HUES6 (cell line): ENCODE data around the gene SPG21.

Experiments
- H3K27ac ChIP-seq: 2 replicates; pipeline ENCODE4 v1.7.0; 2013; ENCODE audit warnings: low read depth, mild to moderate bottlenecking, low read length, inconsistent platforms
- H3K27me3 ChIP-seq: 2 replicates; pipeline ENCODE4 v1.6.1; 2013; ENCODE audit warnings: low read length; ENCODE audit not compliant: control insufficient read depth, insufficient read depth
- H3K36me3 ChIP-seq: 2 replicates; pipeline ENCODE4 v1.6.1; 2013; ENCODE audit warnings: low read length; ENCODE audit not compliant: control insufficient read depth, insufficient read depth
- H3K4me1 ChIP-seq: 2 replicates; pipeline ENCODE4 v1.6.1; 2013; ENCODE audit warnings: low read length; ENCODE audit not compliant: control insufficient read depth, insufficient read depth
- H3K4me3 ChIP-seq: 2 replicates; pipeline ENCODE4 v1.5.1; 2013; ENCODE audit warnings: low read depth, low read length
- H3K9ac ChIP-seq: one replicate; pipeline ENCODE4 v1.6.1; 2013; ENCODE audit warnings: mild to moderate bottlenecking, low read length
- H3K9me3 ChIP-seq: 2 replicates; pipeline ENCODE4 v1.6.1; 2013; ENCODE audit warnings: low read depth, low read length; ENCODE audit not compliant: control insufficient read depth, insufficient read depth

The SPG21 gene

GRCh38 chr15:64938192-64938591 lies 51.5 kb downstream of the SPG21 start:
- no peaks in the 10 kb centered on the region for H3K27me3 ChIP-seq
- H3K4me1 ChIP-seq = no peaks in the 10 kb centered on the region
- H3K9me3 ChIP-seq = no peaks in the 10 kb centered on the region
- H3K9ac ChIP-seq = no peak overlapping the region
- no peak overlapping the region for H3K27ac ChIP-seq
- H3K4me3 ChIP-seq = no peak overlapping the region
- 0 out of 2 replicates have a peak, but pooled peaks cover 3% of the 10 kb centered on the region for H3K36me3 ChIP-seq

GRCh38 chr15:64934023-64934422 lies 55.7 kb downstream of the SPG21 start:
- Histone ChIP-seq H3K36me3 (0 out of 2 replicates have a peak, but pooled peaks cover 3% of the 10 kb centered on the region), H3K9me3 (no peaks in the 10 kb centered on the region), H3K4me1 (no peaks in the 10 kb centered on the region), H3K4me3 (no peak overlapping the region), H3K27me3 (no peaks in the 10 kb centered on the region), H3K9ac (no peak overlapping the region), H3K27ac (no peak overlapping the region)

GRCh38 chr15:64931381-64931780 lies 58.3 kb downstream of the SPG21 start:
- no peaks in the 10 kb centered on the region for H3K4me1 ChIP-seq
- no peak overlapping the region for H3K4me3 ChIP-seq
- H3K36me3 ChIP-seq = 0 out of 2 replicates have a peak, but pooled peaks cover 3% of the 10 kb centered on the region
- H3K9ac ChIP-seq = no peak overlapping the region
- H3K27me3 ChIP-seq = no peaks in the 10 kb centered on the region
- H3K9me3 ChIP-seq = no peaks in the 10 kb centered on the region
- H3K27ac ChIP-seq = no peak overlapping the region

GRCh38 chr15:64930778-64931371 lies 58.8 kb downstream of the SPG21 start:
- H3K9me3 ChIP-seq = no peaks in the 10 kb centered on the region
- no peak overlapping the region for H3K27ac ChIP-seq
- H3K4me3 ChIP-seq = no peak overlapping the region
- 0 out of 2 replicates have a peak, but pooled peaks cover 3% of the 10 kb centered on the region for H3K36me3 ChIP-seq
- H3K4me1 ChIP-seq = no peaks in the 10 kb centered on the region
- H3K27me3 ChIP-seq = no peaks in the 10 kb centered on the region
- no peak overlapping the region for H3K9ac ChIP-seq

- Histone ChIP-seq H3K27me3 (no peaks in the 10 kb centered on the region), H3K9ac (no peak overlapping the region), H3K9me3 (no peaks in the 10 kb centered on the region), H3K36me3 (0 out of 2 replicates have a peak, but pooled peaks cover 3% of the 10 kb centered on the region), H3K4me1 (no peaks in the 10 kb centered on the region; the same call in 1 of the 2 replicates), H3K4me3 (no peak overlapping the region), H3K27ac (no peak overlapping the region)
Measured at GRCh38 chr15:64930019-64930652, 59.6 kb downstream of the SPG21 start.

- no peak overlapping the region for H3K27ac ChIP-seq
- no peak overlapping the region for H3K4me3 ChIP-seq
Measured at GRCh38 chr15:64928626-64929220, 61.0 kb downstream of the SPG21 start.

GRCh38 chr15:64926661-64927060 lies 63.1 kb downstream of the SPG21 start:
- H3K27ac ChIP-seq = no peak overlapping the region
- H3K4me1 ChIP-seq = no peaks in the 10 kb centered on the region; the same call in 1 of the 2 replicates
- no peak overlapping the region for H3K9ac ChIP-seq

More at GRCh38 chr15:64928626-64929220, 61.0 kb downstream of the SPG21 start:
- Histone ChIP-seq H3K9ac (no peak overlapping the region), H3K4me1 (no peaks in the 10 kb centered on the region; the same call in 1 of the 2 replicates), H3K27me3 (no peaks in the 10 kb centered on the region), H3K9me3 (no peaks in the 10 kb centered on the region), H3K36me3 (no peaks in the 10 kb centered on the region)

GRCh38 chr15:64925335-64926330 lies 64.1 kb downstream of the SPG21 start:
- Histone ChIP-seq H3K36me3 (no peaks in the 10 kb centered on the region), H3K9me3 (0 out of 2 replicates have a peak, but pooled peaks cover 3% of the 10 kb centered on the region), H3K27me3 (no peaks in the 10 kb centered on the region), H3K9ac (no peak overlapping the region), H3K27ac (no peak overlapping the region), H3K4me1 (no peaks in the 10 kb centered on the region; the same call in 1 of the 2 replicates), H3K4me3 (no peak overlapping the region)

More at GRCh38 chr15:64926661-64927060, 63.1 kb downstream of the SPG21 start:
- Histone ChIP-seq H3K27me3 (no peaks in the 10 kb centered on the region), H3K36me3 (no peaks in the 10 kb centered on the region), H3K4me3 (no peak overlapping the region), H3K9me3 (0 out of 2 replicates have a peak, but pooled peaks cover 3% of the 10 kb centered on the region)

- Histone ChIP-seq H3K9me3 (0 out of 2 replicates have a peak, but pooled peaks cover 3% of the 10 kb centered on the region), H3K27me3 (no peaks in the 10 kb centered on the region), H3K9ac (no peak overlapping the region), H3K36me3 (no peaks in the 10 kb centered on the region), H3K4me3 (no peak overlapping the region), H3K4me1 (no peaks in the 10 kb centered on the region; the same call in 1 of the 2 replicates), H3K27ac (no peak overlapping the region)
Measured at GRCh38 chr15:64923546-64923945, 66.2 kb downstream of the SPG21 start.

- Histone ChIP-seq H3K4me1 (peaks cover 2% of the 10 kb centered on the region; the same call in 1 of the 2 replicates), H3K36me3 (no peaks in the 10 kb centered on the region), H3K27me3 (no peaks in the 10 kb centered on the region), H3K27ac (no peak overlapping the region), H3K9me3 (0 out of 2 replicates have a peak, but pooled peaks cover 3% of the 10 kb centered on the region), H3K4me3 (no peak overlapping the region), H3K9ac (no peak overlapping the region)
Measured at GRCh38 chr15:64921711-64922110, 68.0 kb downstream of the SPG21 start.
